Activated naive CD8-positive, alpha-beta T cell (primary cell): ENCODE measurements around the gene CCDC90B.

ENCODE experiments used
- H3K27ac Mint-ChIP-seq: one replicate; pipeline ENCODE4 v1.8.0; 2021; ENCODE audit warnings: mixed read lengths
- H3K27me3 Mint-ChIP-seq: one replicate; pipeline ENCODE4 v1.8.0; 2021; ENCODE audit warnings: mixed read lengths
- H3K36me3 Mint-ChIP-seq: one replicate; pipeline ENCODE4 v1.8.0; 2021; ENCODE audit warnings: mixed read lengths
- H3K4me1 Mint-ChIP-seq: one replicate; pipeline ENCODE4 v1.8.0; 2021; ENCODE audit warnings: low read depth, mixed read lengths
- H3K4me3 Mint-ChIP-seq: one replicate; pipeline ENCODE4 v1.8.0; 2021; ENCODE audit warnings: mild to moderate bottlenecking, mixed read lengths
- H3K9me3 Mint-ChIP-seq: one replicate; pipeline ENCODE4 v1.8.0; 2021; ENCODE audit warnings: low read depth, mixed read lengths

The CCDC90B gene

GRCh38 chr11:83222499-83222898 is 63.7 kb downstream of the CCDC90B start:
- Mint-ChIP-seq H3K36me3 (peaks cover 3% of the 10 kb centered on the region), H3K9me3 (no peaks in the 10 kb centered on the region), H3K27me3 (no peaks in the 10 kb centered on the region), H3K4me1 (no peaks in the 10 kb centered on the region), H3K27ac (no peak overlapping the region), H3K4me3 (no peak overlapping the region)

GRCh38 chr11:83221694-83222093 is 64.5 kb downstream of the CCDC90B start:
- H3K4me1 Mint-ChIP-seq: no peaks in the 10 kb centered on the region
- H3K9me3 Mint-ChIP-seq: no peaks in the 10 kb centered on the region
- peaks cover 3% of the 10 kb centered on the region for H3K36me3 Mint-ChIP-seq
- no peak overlapping the region for H3K27ac Mint-ChIP-seq
- no peaks in the 10 kb centered on the region for H3K27me3 Mint-ChIP-seq
- H3K4me3 Mint-ChIP-seq: no peak overlapping the region

GRCh38 chr11:83220260-83220659 is 65.9 kb downstream of the CCDC90B start:
- no peaks in the 10 kb centered on the region for H3K9me3 Mint-ChIP-seq
- H3K4me3 Mint-ChIP-seq: no peak overlapping the region
- no peaks in the 10 kb centered on the region for H3K4me1 Mint-ChIP-seq
- H3K27me3 Mint-ChIP-seq: no peaks in the 10 kb centered on the region
- no peak overlapping the region for H3K27ac Mint-ChIP-seq
- H3K36me3 Mint-ChIP-seq: peaks cover 5% of the 10 kb centered on the region

GRCh38 chr11:83219095-83219494 is 67.1 kb downstream of the CCDC90B start:
- Mint-ChIP-seq H3K36me3 (peaks cover 5% of the 10 kb centered on the region), H3K9me3 (no peaks in the 10 kb centered on the region), H3K27me3 (no peaks in the 10 kb centered on the region), H3K4me3 (no peak overlapping the region), H3K27ac (no peak overlapping the region), H3K4me1 (no peaks in the 10 kb centered on the region)
